ENCODE measurements around the gene ARHGAP19. TPM values are rescaled to one million over a fixed set of nuclear protein-coding genes. Genes with fewer than 3 reads are reported as not detected.

Gene ARHGAP19
- polyA plus RNA-seq, 1 of the 3 experiments (the other 2 are of a cell fraction) = 3.8 TPM

GRCh38 chr10:97259119-97259518, 33.3 kb downstream of the ARHGAP19 start:
- Histone ChIP-seq H2AFZ (ENCODE audit: low read depth) (no peak overlapping the region), H3K4me1 (ENCODE audit: control insufficient read depth in 1 of 2, insufficient read depth in 2 of 2, low read depth in 1 of 2, low read length in 1 of 2) (no peaks in the 10 kb centered on the region), H4K20me1 (ENCODE audit: insufficient read depth) (no peaks in the 10 kb centered on the region), H3K27ac (ENCODE audit: low read depth in 2 of 2, low read length in 1 of 2) (no peak overlapping the region), H3K9ac (no peak overlapping the region), H3K9me3 (no peaks in the 10 kb centered on the region), H3K9me2 (no peaks in the 10 kb centered on the region), H3F3A (replicated peaks; ENCODE audit: insufficient read depth) (peaks cover 5% of the 10 kb centered on the region), H3K79me2 (ENCODE audit: insufficient read depth) (no peaks in the 10 kb centered on the region; the same call in 1 of the 2 replicates), H3K36me3 (replicated peaks in 1 of 2; ENCODE audit: control insufficient read depth in 1 of 2, insufficient read depth in 2 of 2, low read length in 1 of 2) (peaks cover 0 to 9% of the 10 kb centered on the region in 2 experiments), H3K4me2 (no peak overlapping the region), H3K4me3 (ENCODE audit: low read depth in 2 of 2, low read length in 1 of 2) (no peak overlapping the region), H3K27me3 (ENCODE audit: insufficient read depth) (no peaks in the 10 kb centered on the region)
- no peak for TF ChIP-seq JUND (IDR thresholded peaks at IDR 0.05)
- TF ChIP-seq TCF12 (IDR thresholded peaks at IDR 0.05) = no peak
- TF ChIP-seq RXRA (IDR thresholded peaks at IDR 0.05; ENCODE audit: borderline replicate concordance, low read depth) = no peak
- TF ChIP-seq TAF1 (IDR thresholded peaks at IDR 0.05; ENCODE audit: borderline replicate concordance, low read depth, low read length) = no peak
- TF ChIP-seq NRF1 (IDR thresholded peaks at IDR 0.05; ENCODE audit: low read depth, low read length) = no peak
- no peak for TF ChIP-seq FOSL2 (IDR thresholded peaks at IDR 0.05; ENCODE audit: borderline replicate concordance, low read depth)
- TF ChIP-seq FOXJ3 (CRISPR knock-in tag; IDR thresholded peaks at IDR 0.05) = no peak
- no peak for TF ChIP-seq EP300 (IDR thresholded peaks at IDR 0.05; ENCODE audit: borderline replicate concordance in 1 of 2, low read depth in 1 of 2, low read length in 1 of 2)
- no peak for TF ChIP-seq MXI1 (IDR thresholded peaks at IDR 0.05; ENCODE audit: low read depth, low read length)
- TF ChIP-seq CHD2 (IDR thresholded peaks at IDR 0.05; ENCODE audit: low read length, partially characterized antibody) = no peak
- no peak for TF ChIP-seq USF2 (IDR thresholded peaks at IDR 0.05; ENCODE audit: borderline replicate concordance, low read depth, low read length)
- TF ChIP-seq MEF2A (IDR thresholded peaks at IDR 0.05; ENCODE audit: borderline replicate concordance, low read depth) = no peak
- ChIA-PET CTCF (interaction anchor here (1.0 to 3.2 kb wide), 4 partner anchors 19 to 186 kb away, joined by 3 to 14 read pairs (median 4); no protein-coding TSS in a partner anchor), POLR2A (interaction anchor here (0.6 kb wide), 1 partner anchor 457 kb away, joined by 3 read pairs; no protein-coding TSS in a partner anchor)
- 100% methylated on average over 1 of the region's 1 CpG for WGBS (ENCODE audit: low lambda C conversion rate)
- no peak for DNase-seq

- CTCF ChIA-PET = interaction anchor here (3.2 kb wide), 1 partner anchor 22 kb away, joined by 14 read pairs; no protein-coding TSS in a partner anchor
- TF ChIP-seq EZH2phosphoT487 (IDR thresholded peaks at IDR 0.05; ENCODE audit: borderline replicate concordance, low read depth) (no peak), USF1 (IDR thresholded peaks at IDR 0.05; ENCODE audit: borderline replicate concordance, low read depth) (no peak), RXRA (IDR thresholded peaks at IDR 0.05; ENCODE audit: borderline replicate concordance, low read depth) (no peak), EP300 (IDR thresholded peaks at IDR 0.05; ENCODE audit: borderline replicate concordance in 1 of 2, low read depth in 1 of 2, low read length in 1 of 2) (no peak), FOXM1 (IDR thresholded peaks at IDR 0.05; ENCODE audit: low read depth) (no peak), SMC3 (IDR thresholded peaks at IDR 0.05; ENCODE audit: low read depth, low read length) (no peak), RCOR1 (IDR thresholded peaks at IDR 0.05; ENCODE audit: low read length) (no peak), SIN3A (IDR thresholded peaks at IDR 0.05; ENCODE audit: borderline replicate concordance, low read depth, low read length) (no peak)
- TF ChIP-seq, protein P1, sequence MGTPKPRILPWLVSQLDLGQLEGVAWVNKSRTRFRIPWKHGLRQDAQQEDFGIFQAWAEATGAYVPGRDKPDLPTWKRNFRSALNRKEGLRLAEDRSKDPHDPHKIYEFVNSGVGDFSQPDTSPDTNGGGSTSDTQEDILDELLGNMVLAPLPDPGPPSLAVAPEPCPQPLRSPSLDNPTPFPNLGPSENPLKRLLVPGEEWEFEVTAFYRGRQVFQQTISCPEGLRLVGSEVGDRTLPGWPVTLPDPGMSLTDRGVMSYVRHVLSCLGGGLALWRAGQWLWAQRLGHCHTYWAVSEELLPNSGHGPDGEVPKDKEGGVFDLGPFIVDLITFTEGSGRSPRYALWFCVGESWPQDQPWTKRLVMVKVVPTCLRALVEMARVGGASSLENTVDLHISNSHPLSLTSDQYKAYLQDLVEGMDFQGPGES (IDR thresholded peaks at IDR 0.05; ENCODE audit: low read depth, low read length) = no peak
- TF ChIP-seq, protein P2, sequence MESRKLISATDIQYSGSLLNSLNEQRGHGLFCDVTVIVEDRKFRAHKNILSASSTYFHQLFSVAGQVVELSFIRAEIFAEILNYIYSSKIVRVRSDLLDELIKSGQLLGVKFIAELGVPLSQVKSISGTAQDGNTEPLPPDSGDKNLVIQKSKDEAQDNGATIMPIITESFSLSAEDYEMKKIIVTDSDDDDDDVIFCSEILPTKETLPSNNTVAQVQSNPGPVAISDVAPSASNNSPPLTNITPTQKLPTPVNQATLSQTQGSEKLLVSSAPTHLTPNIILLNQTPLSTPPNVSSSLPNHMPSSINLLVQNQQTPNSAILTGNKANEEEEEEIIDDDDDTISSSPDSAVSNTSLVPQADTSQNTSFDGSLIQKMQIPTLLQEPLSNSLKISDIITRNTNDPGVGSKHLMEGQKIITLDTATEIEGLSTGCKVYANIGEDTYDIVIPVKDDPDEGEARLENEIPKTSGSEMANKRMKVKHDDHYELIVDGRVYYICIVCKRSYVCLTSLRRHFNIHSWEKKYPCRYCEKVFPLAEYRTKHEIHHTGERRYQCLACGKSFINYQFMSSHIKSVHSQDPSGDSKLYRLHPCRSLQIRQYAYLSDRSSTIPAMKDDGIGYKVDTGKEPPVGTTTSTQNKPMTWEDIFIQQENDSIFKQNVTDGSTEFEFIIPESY (IDR thresholded peaks at IDR 0.05; ENCODE audit: borderline replicate concordance, low read depth) = no peak
- peaks cover 0 to 4% of the 10 kb centered on the region in 2 experiments for H3K36me3 ChIP-seq (replicated peaks in 1 of 2; ENCODE audit: control insufficient read depth in 1 of 2, insufficient read depth in 2 of 2, low read length in 1 of 2)
- H3K4me1 ChIP-seq (ENCODE audit: control insufficient read depth in 1 of 2, insufficient read depth in 2 of 2, low read depth in 1 of 2, low read length in 1 of 2) = no peaks in the 10 kb centered on the region
- no peaks in the 10 kb centered on the region for H3K79me2 ChIP-seq (ENCODE audit: insufficient read depth)
- H2AFZ ChIP-seq (ENCODE audit: low read depth) = no peak overlapping the region
- DNase-seq = no peak
- 92% methylated on average over 1 of the region's 1 CpG for WGBS (ENCODE audit: low lambda C conversion rate)
- H3K4me2 ChIP-seq = no peak overlapping the region
- no peaks in the 10 kb centered on the region for H4K20me1 ChIP-seq (ENCODE audit: insufficient read depth)
- H3K9ac ChIP-seq = no peak overlapping the region
- no peaks in the 10 kb centered on the region for H3K27me3 ChIP-seq (ENCODE audit: insufficient read depth)
- no peak overlapping the region for H3K27ac ChIP-seq (ENCODE audit: low read depth in 2 of 2, low read length in 1 of 2)
- peaks cover 1% of the 10 kb centered on the region for H3F3A ChIP-seq (replicated peaks; ENCODE audit: insufficient read depth)
- no peaks in the 10 kb centered on the region for H3K9me3 ChIP-seq
- no peak overlapping the region for H3K4me3 ChIP-seq (ENCODE audit: low read depth in 2 of 2, low read length in 1 of 2)
- POLR2A ChIA-PET = no interaction called here
- no peaks in the 10 kb centered on the region for H3K9me2 ChIP-seq
These were observed 36.1 kb downstream of the ARHGAP19 start for GRCh38 chr10:97256356-97256755.
